Measurements from ENCODE around the gene PGAP6.

PGAP6 gene

GRCh38 chr16:414395-415169 lies 32.8 kb upstream of the PGAP6 start:
- TF ChIP-seq POLR2A (IDR thresholded peaks at IDR 0.05; ENCODE audit: low read depth, low read length) = no peak
- DNase-seq (ENCODE audit: insufficient read length) = no peak
- no peak for FAIRE-seq

GRCh38 chr16:411576-412265 lies 29.9 kb upstream of the PGAP6 start:
- FAIRE-seq (no peak), DNase-seq (ENCODE audit: insufficient read length) (no peak)
- TF ChIP-seq TAF1 (IDR thresholded peaks at IDR 0.05; ENCODE audit: borderline replicate concordance, low read depth, low read length) (no peak), POLR2A (IDR thresholded peaks at IDR 0.05; ENCODE audit: low read depth, low read length) (no peak), POLR2AphosphoS5 (IDR thresholded peaks at IDR 0.05; ENCODE audit: low read depth, low read length) (no peak)

GRCh38 chr16:410516-411178 lies 28.9 kb upstream of the PGAP6 start:
- TF ChIP-seq POLR2A (IDR thresholded peaks at IDR 0.05; ENCODE audit: low read depth, low read length) = no peak
- no peak for TF ChIP-seq POLR2AphosphoS5 (IDR thresholded peaks at IDR 0.05; ENCODE audit: low read depth, low read length)
- TF ChIP-seq TAF1 (IDR thresholded peaks at IDR 0.05; ENCODE audit: borderline replicate concordance, low read depth, low read length) = no peak
- FAIRE-seq = no peak
- no peak for DNase-seq (ENCODE audit: insufficient read length)

GRCh38 chr16:407253-407652 lies 25.5 kb upstream of the PGAP6 start:
- TF ChIP-seq POLR2AphosphoS5 (IDR thresholded peaks at IDR 0.05; ENCODE audit: low read depth, low read length) = no peak
- TF ChIP-seq TAF1 (IDR thresholded peaks at IDR 0.05; ENCODE audit: borderline replicate concordance, low read depth, low read length) = no peak
- TF ChIP-seq POLR2A (IDR thresholded peaks at IDR 0.05; ENCODE audit: low read depth, low read length) = no peak
- DNase-seq (ENCODE audit: insufficient read length) (no peak), FAIRE-seq (no peak)

GRCh38 chr16:405548-406506 lies 24.0 kb upstream of the PGAP6 start:
- TF ChIP-seq TAF1 (IDR thresholded peaks at IDR 0.05; ENCODE audit: borderline replicate concordance, low read depth, low read length) (no peak), POLR2AphosphoS5 (IDR thresholded peaks at IDR 0.05; ENCODE audit: low read depth, low read length) (no peak), POLR2A (IDR thresholded peaks at IDR 0.05; ENCODE audit: low read depth, low read length) (no peak)
- DNase-seq (ENCODE audit: insufficient read length) (no peak), FAIRE-seq (no peak)

GRCh38 chr16:404971-405486 lies 23.3 kb upstream of the PGAP6 start:
- DNase-seq (ENCODE audit: insufficient read length) (no peak), FAIRE-seq (no peak)
- no peak for TF ChIP-seq POLR2AphosphoS5 (IDR thresholded peaks at IDR 0.05; ENCODE audit: low read depth, low read length)
- no peak for TF ChIP-seq TAF1 (IDR thresholded peaks at IDR 0.05; ENCODE audit: borderline replicate concordance, low read depth, low read length)
- no peak for TF ChIP-seq POLR2A (IDR thresholded peaks at IDR 0.05; ENCODE audit: low read depth, low read length)

GRCh38 chr16:401468-402348 lies 19.9 kb upstream of the PGAP6 start, which contains the start of gene DECR2:
Gene DECR2, plus strand, starts transcription at chr16:401885. Its CDS starts 79 bp downstream, at chr16:401964.
- peak; percentile 90 for FAIRE-seq
- TF ChIP-seq POLR2A (IDR thresholded peaks at IDR 0.05; ENCODE audit: low read depth, low read length) (peak; percentile 81; the same call in 1 of the 2 replicates), POLR2AphosphoS5 (IDR thresholded peaks at IDR 0.05; ENCODE audit: low read depth, low read length) (peak; percentile 73), TAF1 (IDR thresholded peaks at IDR 0.05; ENCODE audit: borderline replicate concordance, low read depth, low read length) (peak; percentile 37; the same call in 1 of the 2 replicates)
- DNase-seq (ENCODE audit: insufficient read length) = peak; percentile 95

- TF ChIP-seq TAF1 (IDR thresholded peaks at IDR 0.05; ENCODE audit: borderline replicate concordance, low read depth, low read length) = no peak
- TF ChIP-seq POLR2AphosphoS5 (IDR thresholded peaks at IDR 0.05; ENCODE audit: low read depth, low read length) = no peak
- no peak for TF ChIP-seq POLR2A (IDR thresholded peaks at IDR 0.05; ENCODE audit: low read depth, low read length)
- FAIRE-seq = no peak
- DNase-seq (ENCODE audit: insufficient read length) = no peak
Observed at GRCh38 chr16:400061-400591, 18.3 kb upstream of the PGAP6 start.

- no peak for TF ChIP-seq TAF1 (IDR thresholded peaks at IDR 0.05; ENCODE audit: borderline replicate concordance, low read depth, low read length)
- TF ChIP-seq POLR2A (IDR thresholded peaks at IDR 0.05; ENCODE audit: low read depth, low read length) = no peak
- no peak for TF ChIP-seq POLR2AphosphoS5 (IDR thresholded peaks at IDR 0.05; ENCODE audit: low read depth, low read length)
- FAIRE-seq (no peak), DNase-seq (ENCODE audit: insufficient read length) (no peak)
Observed at GRCh38 chr16:399340-400019, 17.7 kb upstream of the PGAP6 start.

Data from GM12892 (cell line).